ENCODE measurements around the gene GYG2.

DNA sequence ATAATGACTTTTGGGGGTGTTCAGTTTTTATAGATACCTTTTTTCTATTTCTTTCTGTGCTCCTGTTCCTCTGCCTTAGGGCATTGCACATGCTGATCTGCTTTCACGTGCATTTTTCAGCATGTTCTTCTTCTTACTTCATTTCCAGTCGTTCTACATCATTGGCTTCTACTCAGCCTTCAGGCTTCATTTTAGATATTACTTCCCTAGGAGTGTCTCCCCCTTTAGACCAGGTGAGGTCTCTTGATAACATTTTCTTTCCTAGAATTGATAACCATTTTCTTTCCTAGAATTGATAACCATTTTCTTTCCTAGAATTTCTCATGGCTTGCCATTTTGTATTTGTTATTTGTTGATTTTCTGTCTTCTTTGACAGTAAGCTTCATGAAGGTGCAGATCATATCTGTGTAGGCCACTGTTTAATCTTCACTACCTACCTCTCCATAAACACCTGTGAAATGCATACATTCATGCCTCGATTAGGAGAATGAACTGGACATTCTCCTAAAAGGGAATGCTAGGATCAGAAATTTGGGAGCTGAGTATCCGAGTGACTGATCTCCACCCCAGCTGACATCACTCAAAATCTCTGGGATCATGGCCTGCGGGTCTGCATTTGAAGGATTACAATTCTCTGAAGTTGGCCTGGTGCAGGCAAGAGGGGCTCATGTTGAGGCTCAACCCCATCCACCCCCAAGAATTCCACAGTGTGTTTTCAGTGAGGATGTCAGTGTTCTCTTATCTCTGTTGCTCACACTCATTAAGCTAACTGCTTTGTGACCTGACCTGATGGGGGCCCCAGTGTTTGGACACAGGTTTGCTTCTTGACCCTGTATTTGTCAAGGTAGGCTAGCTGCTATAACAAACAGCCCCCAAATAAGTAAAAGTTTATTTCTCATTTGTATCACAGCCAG is 45.7 kb downstream of the GYG2 start:
- TF ChIP-seq, protein P1, sequence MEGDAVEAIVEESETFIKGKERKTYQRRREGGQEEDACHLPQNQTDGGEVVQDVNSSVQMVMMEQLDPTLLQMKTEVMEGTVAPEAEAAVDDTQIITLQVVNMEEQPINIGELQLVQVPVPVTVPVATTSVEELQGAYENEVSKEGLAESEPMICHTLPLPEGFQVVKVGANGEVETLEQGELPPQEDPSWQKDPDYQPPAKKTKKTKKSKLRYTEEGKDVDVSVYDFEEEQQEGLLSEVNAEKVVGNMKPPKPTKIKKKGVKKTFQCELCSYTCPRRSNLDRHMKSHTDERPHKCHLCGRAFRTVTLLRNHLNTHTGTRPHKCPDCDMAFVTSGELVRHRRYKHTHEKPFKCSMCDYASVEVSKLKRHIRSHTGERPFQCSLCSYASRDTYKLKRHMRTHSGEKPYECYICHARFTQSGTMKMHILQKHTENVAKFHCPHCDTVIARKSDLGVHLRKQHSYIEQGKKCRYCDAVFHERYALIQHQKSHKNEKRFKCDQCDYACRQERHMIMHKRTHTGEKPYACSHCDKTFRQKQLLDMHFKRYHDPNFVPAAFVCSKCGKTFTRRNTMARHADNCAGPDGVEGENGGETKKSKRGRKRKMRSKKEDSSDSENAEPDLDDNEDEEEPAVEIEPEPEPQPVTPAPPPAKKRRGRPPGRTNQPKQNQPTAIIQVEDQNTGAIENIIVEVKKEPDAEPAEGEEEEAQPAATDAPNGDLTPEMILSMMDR (IDR thresholded peaks at IDR 0.05), result no peak
- TF ChIP-seq POLR2A (IDR thresholded peaks at IDR 0.05), result no peak
- no peak for TF ChIP-seq POLR2AphosphoS5 (IDR thresholded peaks at IDR 0.05)
- TF ChIP-seq EP300 (IDR thresholded peaks at IDR 0.05), result no peak
